ENCODE results near the gene NAA80. TPM values are rescaled to one million over a fixed set of nuclear protein-coding genes. Genes with fewer than 3 reads are reported as not detected.
A peak's percentile ranks its signal among the peaks of the same experiment; 100 is the strongest.
"Not testable (repeated sequence)": the region's sequence is repeated elsewhere in the genome, so short reads cannot be mapped to it uniquely, and the experiment has no call there.

NAA80 gene
- polyA plus RNA-seq, 3 donors: 2.3 to 21.3 (median 4.6) TPM

GRCh38 chr3:50272911-50273688 lies 26.1 kb downstream of the NAA80 start:
- H3K9me3 ChIP-seq (replicated peaks in 1 of 2; ENCODE audit: control insufficient read depth in 1 of 2, insufficient read depth in 1 of 2, low read length in 2 of 2): peaks cover 3 to 11% of the 10 kb centered on the region in 2 donors
- peak overlapping the region; percentile 54 for H3K9ac ChIP-seq (ENCODE audit: insufficient read depth, low read length, poor library complexity, severe bottlenecking)
- peak overlapping the region; percentile 16 to 72 (median 32) for H3K4me3 ChIP-seq (replicated peaks in 1 of 3; ENCODE audit: low read depth in 2 of 3, low read length in 3 of 3)
- Mint-ChIP-seq H3K4me3 (peak overlapping the region; percentile 82 to 93), H3K4me1 (peaks cover 26% of the 10 kb centered on the region), H3K27me3 (ENCODE audit: low read depth in 3 of 3) (peaks cover 51 to 66% (median 64%) of the 10 kb centered on the region in 3 donors), H3K27ac (peak overlapping the region in 4 of 7 donors; percentile 43 to 86 (median 77)), H3K9me3 (peaks cover 0 to 18% (median 13%) of the 10 kb centered on the region in 7 donors), H3K36me3 (peaks cover 6 to 8% of the 10 kb centered on the region in 2 donors)
- peak; percentile 96 for TF ChIP-seq CTCF (IDR thresholded peaks at IDR 0.05)
- H3K27ac ChIP-seq (ENCODE audit: low read depth in 1 of 2, low read length in 2 of 2): peak overlapping the region in 1 of 2 donors; percentile 20
- no peaks in the 10 kb centered on the region for H3K36me3 ChIP-seq (replicated peaks in 1 of 2; ENCODE audit: control insufficient read depth in 1 of 2, insufficient read depth in 2 of 2, low read length in 2 of 2)
- peaks cover under 1% of the 10 kb centered on the region for H4K20me1 ChIP-seq (ENCODE audit: insufficient read depth, low read length)
- H3K27me3 ChIP-seq (ENCODE audit: control insufficient read depth in 2 of 2, insufficient read depth in 2 of 2, low read length in 2 of 2): peaks cover 24 to 47% of the 10 kb centered on the region in 2 donors
- H3K4me1 ChIP-seq (ENCODE audit: control insufficient read depth in 1 of 2, insufficient read depth in 2 of 2, low read length in 2 of 2): peaks cover 16 to 34% of the 10 kb centered on the region in 2 donors
- 4% methylated on average over 54 of the region's 61 CpGs for WGBS (ENCODE audit: insufficient coverage)
- peak; percentile 81 to 87 (median 85) for DNase-seq
- H3K4me2 ChIP-seq (replicated peaks; ENCODE audit: extremely low read depth, low read length, poor library complexity, severe bottlenecking): peak overlapping the region; percentile 82
- peak overlapping the region; percentile 79 for H2AFZ ChIP-seq (ENCODE audit: insufficient read depth, low read depth, low read length, poor library complexity, severe bottlenecking)
- H3K79me2 ChIP-seq (ENCODE audit: insufficient read depth, low read length): no peaks in the 10 kb centered on the region
- intact Hi-C loops (cut with micrococcal nuclease): loop anchor here (1.0 to 5.0 kb wide), 5 partner anchors 46 to 152 kb away; no protein-coding TSS in a partner anchor

- no CpG with 5 or more reads among the region's 10 CpGs for WGBS (ENCODE audit: insufficient coverage)
- H3K9me3 ChIP-seq (replicated peaks in 1 of 2; ENCODE audit: control insufficient read depth in 1 of 2, insufficient read depth in 1 of 2, low read length in 2 of 2): peaks cover 3 to 11% of the 10 kb centered on the region in 2 donors
- not testable (repeated sequence) for H3K4me3 ChIP-seq (replicated peaks in 1 of 3; ENCODE audit: low read depth in 2 of 3, low read length in 3 of 3); H2AFZ ChIP-seq (ENCODE audit: insufficient read depth, low read depth, low read length, poor library complexity, severe bottlenecking); H3K27ac ChIP-seq (ENCODE audit: low read depth in 1 of 2, low read length in 2 of 2); H3K36me3 Mint-ChIP-seq; H3K36me3 ChIP-seq (replicated peaks in 1 of 2; ENCODE audit: control insufficient read depth in 1 of 2, insufficient read depth in 2 of 2, low read length in 2 of 2); H4K20me1 ChIP-seq (ENCODE audit: insufficient read depth, low read length); H3K27ac Mint-ChIP-seq; H3K4me3 Mint-ChIP-seq; H3K79me2 ChIP-seq (ENCODE audit: insufficient read depth, low read length); H3K9ac ChIP-seq (ENCODE audit: insufficient read depth, low read length, poor library complexity, severe bottlenecking); DNase-seq; H3K4me2 ChIP-seq (replicated peaks; ENCODE audit: extremely low read depth, low read length, poor library complexity, severe bottlenecking)
- H3K4me1 ChIP-seq (ENCODE audit: control insufficient read depth in 1 of 2, insufficient read depth in 2 of 2, low read length in 2 of 2): peaks cover 16 to 34% of the 10 kb centered on the region in 2 donors
- Mint-ChIP-seq H3K27me3 (ENCODE audit: low read depth in 3 of 3) (peaks cover 52 to 66% (median 64%) of the 10 kb centered on the region in 3 donors), H3K4me1 (peaks cover 26% of the 10 kb centered on the region), H3K9me3 (peaks cover 0 to 18% (median 13%) of the 10 kb centered on the region in 7 donors)
- intact Hi-C loops (cut with micrococcal nuclease): loop anchor here (2.0 to 5.0 kb wide), 2 partner anchors 150 to 152 kb away; no protein-coding TSS in a partner anchor
- H3K27me3 ChIP-seq (ENCODE audit: control insufficient read depth in 2 of 2, insufficient read depth in 2 of 2, low read length in 2 of 2): peaks cover 24 to 48% of the 10 kb centered on the region in 2 donors
Observed at GRCh38 chr3:50272538-50272910, 26.7 kb downstream of the NAA80 start.
